Activated CD4-positive, alpha-beta T cell treated with anti-CD3 and anti-CD28 coated beads, Interleukin-2, amount 10 ng/mL, durations not matched to agents 24 days and 14 days (primary cell): Measurements from ENCODE around the gene AKAP10. TPM values are rescaled to one million over a fixed set of nuclear protein-coding genes. Genes with fewer than 3 reads are reported as not detected.
"Not testable (repeated sequence)": the region's sequence is repeated elsewhere in the genome, so short reads cannot be mapped to it uniquely, and the experiment has no call there.

Experiments
- DNase-seq: peaks from one replicate; pipeline ENCODE4 v3.0.0; 2022
- H3K27ac Mint-ChIP-seq: one replicate; pipeline ENCODE4 v1.8.0; 2022; ENCODE audit warnings: mild to moderate bottlenecking, mixed read lengths
- H3K27me3 Mint-ChIP-seq: one replicate; pipeline ENCODE4 v1.8.0; 2022; ENCODE audit warnings: mixed read lengths
- H3K36me3 Mint-ChIP-seq: one replicate; pipeline ENCODE4 v1.8.0; 2022; ENCODE audit warnings: low read depth, mild to moderate bottlenecking, mixed read lengths
- H3K4me1 Mint-ChIP-seq: one replicate; pipeline ENCODE4 v1.8.0; 2021; ENCODE audit warnings: mixed read lengths
- H3K4me3 Mint-ChIP-seq: one replicate; pipeline ENCODE4 v1.8.0; 2022; ENCODE audit warnings: mild to moderate bottlenecking, moderate library complexity, mixed read lengths
- H3K9me3 Mint-ChIP-seq: one replicate; pipeline ENCODE4 v1.8.0; 2021; ENCODE audit warnings: mixed read lengths
- intact Hi-C: fragments of 100-400 bp; cut with micrococcal nuclease; formaldehyde crosslinking; loops from one replicate; pipeline ENCODE4 v1.15.1; 2023
- total RNA-seq: library from RNA; stranded (reverse); gene quantifications from 2 replicates; pipeline ENCODE4 v1.2.3, GENCODE V29; 2022

The AKAP10 gene
- total RNA-seq, 1 donor from 2014 or later, result 42.2 TPM

GRCh38 chr17:19992803-19993713 is 15.4 kb upstream of the AKAP10 start:
- H3K4me1 Mint-ChIP-seq, result peaks cover 5% of the 10 kb centered on the region
- no peaks in the 10 kb centered on the region for H3K9me3 Mint-ChIP-seq
- H3K27me3 Mint-ChIP-seq, result peaks cover 14% of the 10 kb centered on the region
- H3K36me3 Mint-ChIP-seq, result no peaks in the 10 kb centered on the region
- no peak overlapping the region for H3K27ac Mint-ChIP-seq
- intact Hi-C loops, result loop anchor here (1.0 to 5.0 kb wide), 3 partner anchors 123 to 329 kb away; no protein-coding TSS in a partner anchor
- H3K4me3 Mint-ChIP-seq, result no peak overlapping the region
- peak; percentile 90 for DNase-seq

- Mint-ChIP-seq H3K4me3 (no peak overlapping the region), H3K27me3 (peaks cover 10% of the 10 kb centered on the region), H3K27ac (no peak overlapping the region), H3K36me3 (no peaks in the 10 kb centered on the region), H3K4me1 (peaks cover 4% of the 10 kb centered on the region), H3K9me3 (no peaks in the 10 kb centered on the region)
- DNase-seq, result no peak
- intact Hi-C loops, result loop anchor here (5.0 kb wide), 2 partner anchors 236 to 331 kb away; no protein-coding TSS in a partner anchor
Observed at GRCh38 chr17:19991252-19991885, 13.7 kb upstream of the AKAP10 start.

GRCh38 chr17:19987897-19988296 is 10.3 kb upstream of the AKAP10 start:
- H3K4me3 Mint-ChIP-seq, result no peak overlapping the region
- intact Hi-C loops, result no loop called here
- no peaks in the 10 kb centered on the region for H3K36me3 Mint-ChIP-seq
- H3K9me3 Mint-ChIP-seq, result no peaks in the 10 kb centered on the region
- no peak overlapping the region for H3K27ac Mint-ChIP-seq
- H3K27me3 Mint-ChIP-seq, result peaks cover 6% of the 10 kb centered on the region
- H3K4me1 Mint-ChIP-seq, result peaks cover 1% of the 10 kb centered on the region
- no peak for DNase-seq

GRCh38 chr17:19986941-19987861 is 9.6 kb upstream of the AKAP10 start:
- Mint-ChIP-seq H3K27ac (no peak overlapping the region), H3K4me3 (no peak overlapping the region), H3K27me3 (peaks cover 6% of the 10 kb centered on the region), H3K9me3 (no peaks in the 10 kb centered on the region), H3K4me1 (no peaks in the 10 kb centered on the region), H3K36me3 (no peaks in the 10 kb centered on the region)
- intact Hi-C loops, result no loop called here
- DNase-seq, result no peak

- Mint-ChIP-seq H3K27ac (no peak overlapping the region), H3K4me1 (peaks cover 21% of the 10 kb centered on the region), H3K36me3 (peaks cover 12% of the 10 kb centered on the region), H3K27me3 (no peaks in the 10 kb centered on the region), H3K9me3 (peaks cover 4% of the 10 kb centered on the region), H3K4me3 (no peak overlapping the region)
- no peak for DNase-seq
- intact Hi-C loops, result loop anchor here (5.0 kb wide), 1 partner anchor 113 kb away; the partner anchor contains the start of gene ULK2
Observed at GRCh38 chr17:19979917-19980770, 2.5 kb upstream of the AKAP10 start.

- Mint-ChIP-seq H3K27me3 (no peaks in the 10 kb centered on the region), H3K4me3 (peak overlapping the region; percentile 94), H3K4me1 (peaks cover 26% of the 10 kb centered on the region), H3K9me3 (peaks cover 4% of the 10 kb centered on the region), H3K27ac (peak overlapping the region; percentile 98), H3K36me3 (peaks cover 17% of the 10 kb centered on the region)
- DNase-seq, result no peak
- intact Hi-C loops, result loop anchor here (1.0 to 5.0 kb wide), 2 partner anchors 112 to 176 kb away; partner anchors contain the start of gene ULK2
Observed at GRCh38 chr17:19978805-19979211, 1.2 kb upstream of the AKAP10 start.

- Mint-ChIP-seq H3K4me3 (peak overlapping the region; percentile 94), H3K27ac (peak overlapping the region; percentile 98), H3K4me1 (peaks cover 30% of the 10 kb centered on the region), H3K36me3 (peaks cover 22% of the 10 kb centered on the region), H3K27me3 (no peaks in the 10 kb centered on the region), H3K9me3 (peaks cover 4% of the 10 kb centered on the region)
- intact Hi-C loops, result loop anchor here (1.0 to 5.0 kb wide), 2 partner anchors 111 to 177 kb away; partner anchors contain the start of gene ULK2
- DNase-seq, result peak; percentile 74
Observed at GRCh38 chr17:19978209-19978802, 678 bp upstream of the AKAP10 start.

- intact Hi-C loops, result loop anchor here (5.0 kb wide), 1 partner anchor 108 kb away; the partner anchor contains the start of gene ULK2
- Mint-ChIP-seq H3K4me1 (peaks cover 34% of the 10 kb centered on the region), H3K27ac (peak overlapping the region; percentile 10), H3K36me3 (peaks cover 36% of the 10 kb centered on the region), H3K4me3 (peak overlapping the region; percentile 67), H3K27me3 (no peaks in the 10 kb centered on the region), H3K9me3 (peaks cover 4% of the 10 kb centered on the region)
- DNase-seq, result no peak
Observed at GRCh38 chr17:19975601-19976000, 2.0 kb downstream of the AKAP10 start.

GRCh38 chr17:19973156-19973555 is 4.5 kb downstream of the AKAP10 start:
- Mint-ChIP-seq H3K9me3 (no peaks in the 10 kb centered on the region), H3K27ac (no peak overlapping the region), H3K4me3 (no peak overlapping the region), H3K4me1 (peaks cover 36% of the 10 kb centered on the region), H3K36me3 (peaks cover 55% of the 10 kb centered on the region), H3K27me3 (no peaks in the 10 kb centered on the region)
- no peak for DNase-seq
- intact Hi-C loops, result no loop called here

GRCh38 chr17:19962954-19963353 is 14.7 kb downstream of the AKAP10 start:
- H3K4me3 Mint-ChIP-seq, H3K27ac Mint-ChIP-seq, H3K27me3 Mint-ChIP-seq, DNase-seq, intact Hi-C loops, H3K9me3 Mint-ChIP-seq: not testable (repeated sequence)
- Mint-ChIP-seq H3K36me3 (peaks cover 55% of the 10 kb centered on the region), H3K4me1 (peaks cover 27% of the 10 kb centered on the region)

GRCh38 chr17:19958023-19958422 is 19.6 kb downstream of the AKAP10 start:
- Mint-ChIP-seq H3K4me3 (no peak overlapping the region), H3K9me3 (no peaks in the 10 kb centered on the region), H3K36me3 (peaks cover 60% of the 10 kb centered on the region), H3K4me1 (peaks cover 27% of the 10 kb centered on the region), H3K27me3 (no peaks in the 10 kb centered on the region), H3K27ac (peak overlapping the region; percentile 48)
- intact Hi-C loops, result no loop called here
- DNase-seq, result no peak

GRCh38 chr17:19955099-19955498 is 22.5 kb downstream of the AKAP10 start:
- no peak overlapping the region for H3K27ac Mint-ChIP-seq
- H3K27me3 Mint-ChIP-seq, result no peaks in the 10 kb centered on the region
- no peak for DNase-seq
- intact Hi-C loops, result no loop called here
- peaks cover 27% of the 10 kb centered on the region for H3K4me1 Mint-ChIP-seq
- peaks cover 49% of the 10 kb centered on the region for H3K36me3 Mint-ChIP-seq
- no peaks in the 10 kb centered on the region for H3K9me3 Mint-ChIP-seq
- no peak overlapping the region for H3K4me3 Mint-ChIP-seq
